Dendritic cell treated with granulocyte-macrophage colony-stimulating factor and Interleukin-4, amounts not matched to agents 40 ng/mL and 50 ng/mL, for 4 days (primary cell): ENCODE results near the gene CFAP61.

Experiments used
- H3K27ac Mint-ChIP-seq: one replicate; pipeline ENCODE4 v1.8.0; 2022; ENCODE audit warnings: mild to moderate bottlenecking, mixed read lengths
- H3K27me3 Mint-ChIP-seq: one replicate; pipeline ENCODE4 v1.8.0; 2022; ENCODE audit warnings: mild to moderate bottlenecking, mixed read lengths
- H3K36me3 Mint-ChIP-seq: one replicate; pipeline ENCODE4 v1.8.0; 2022; ENCODE audit warnings: low read depth, mixed read lengths
- H3K4me1 Mint-ChIP-seq: one replicate; pipeline ENCODE4 v1.8.0; 2022; ENCODE audit warnings: low read depth, mixed read lengths
- H3K4me3 Mint-ChIP-seq: one replicate; pipeline ENCODE4 v1.8.0; 2022; ENCODE audit warnings: mild to moderate bottlenecking, moderate library complexity, mixed read lengths
- H3K9me3 Mint-ChIP-seq: one replicate; pipeline ENCODE4 v1.8.0; 2022; ENCODE audit warnings: mixed read lengths
- intact Hi-C: fragments of 100-400 bp; cut with micrococcal nuclease; formaldehyde crosslinking; loops from one replicate; pipeline ENCODE4 v1.15.0; 2022

Gene CFAP61

GRCh38 chr20:20395903-20396568, 343.7 kb downstream of the CFAP61 start:
- Mint-ChIP-seq H3K4me3 (no peak overlapping the region), H3K27ac (no peak overlapping the region), H3K4me1 (peaks cover 44% of the 10 kb centered on the region), H3K27me3 (no peaks in the 10 kb centered on the region), H3K9me3 (no peaks in the 10 kb centered on the region), H3K36me3 (peaks cover 34% of the 10 kb centered on the region)
- intact Hi-C loops: no loop called here

- H3K9me3 Mint-ChIP-seq: no peaks in the 10 kb centered on the region
- intact Hi-C loops: no loop called here
- H3K4me1 Mint-ChIP-seq: peaks cover 44% of the 10 kb centered on the region
- H3K36me3 Mint-ChIP-seq: peaks cover 26% of the 10 kb centered on the region
- no peaks in the 10 kb centered on the region for H3K27me3 Mint-ChIP-seq
- no peak overlapping the region for H3K4me3 Mint-ChIP-seq
- no peak overlapping the region for H3K27ac Mint-ChIP-seq
These were observed 344.5 kb downstream of the CFAP61 start for GRCh38 chr20:20396794-20397193.

DNA sequence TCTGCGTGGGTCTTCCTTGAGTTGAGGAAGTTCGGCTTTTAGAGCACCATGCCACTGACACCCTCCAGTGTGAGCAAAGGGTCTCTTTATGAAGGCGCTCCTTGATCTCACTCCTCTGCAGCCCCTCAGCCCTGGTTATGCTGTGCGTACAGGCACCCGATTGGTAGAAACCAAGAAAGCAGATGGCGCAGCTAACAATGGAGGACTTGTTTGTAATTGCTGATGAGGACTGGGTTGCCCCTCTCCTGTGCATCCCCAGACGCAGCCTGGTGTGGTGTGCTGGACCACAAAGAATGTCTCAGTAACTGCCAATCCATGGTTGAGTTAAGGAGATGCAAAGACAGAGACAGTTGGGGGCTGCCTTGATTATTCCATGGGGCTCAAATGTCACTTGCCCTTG, 345.8 kb downstream of the CFAP61 start:
- Mint-ChIP-seq H3K4me1 (peaks cover 35% of the 10 kb centered on the region), H3K4me3 (no peak overlapping the region), H3K9me3 (no peaks in the 10 kb centered on the region), H3K27me3 (no peaks in the 10 kb centered on the region), H3K27ac (no peak overlapping the region), H3K36me3 (peaks cover 35% of the 10 kb centered on the region)
- intact Hi-C loops: no loop called here

- no peaks in the 10 kb centered on the region for H3K27me3 Mint-ChIP-seq
- H3K9me3 Mint-ChIP-seq: no peaks in the 10 kb centered on the region
- H3K4me3 Mint-ChIP-seq: no peak overlapping the region
- intact Hi-C loops: no loop called here
- H3K27ac Mint-ChIP-seq: no peak overlapping the region
- peaks cover 41% of the 10 kb centered on the region for H3K36me3 Mint-ChIP-seq
- H3K4me1 Mint-ChIP-seq: peaks cover 18% of the 10 kb centered on the region
These were observed 347.5 kb downstream of the CFAP61 start for GRCh38 chr20:20399531-20400500.

DNA sequence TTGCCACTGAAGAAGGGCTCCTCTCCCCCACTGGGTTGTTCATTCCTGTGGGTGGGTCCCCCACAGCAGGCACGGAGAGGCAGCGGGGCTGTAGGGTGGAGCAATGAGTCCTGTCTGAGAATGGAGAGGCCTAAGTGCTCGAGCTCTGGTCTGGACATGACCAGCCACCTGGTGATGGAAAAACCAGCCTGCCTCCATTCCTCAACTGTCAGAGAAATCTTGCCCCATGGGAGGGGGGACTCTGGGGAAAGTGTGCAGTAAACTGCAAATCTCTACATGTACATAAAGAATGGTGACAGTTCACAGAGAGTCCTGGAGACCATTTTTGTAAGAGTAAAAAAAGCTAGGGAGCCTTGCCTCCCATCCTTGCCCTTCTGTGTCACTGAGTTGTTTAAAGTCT, 349.7 kb downstream of the CFAP61 start:
- no peak overlapping the region for H3K4me3 Mint-ChIP-seq
- no peaks in the 10 kb centered on the region for H3K27me3 Mint-ChIP-seq
- H3K36me3 Mint-ChIP-seq: peaks cover 24% of the 10 kb centered on the region
- peaks cover 14% of the 10 kb centered on the region for H3K4me1 Mint-ChIP-seq
- H3K9me3 Mint-ChIP-seq: no peaks in the 10 kb centered on the region
- intact Hi-C loops: no loop called here
- H3K27ac Mint-ChIP-seq: no peak overlapping the region

GRCh38 chr20:20404633-20405032, 352.3 kb downstream of the CFAP61 start:
- Mint-ChIP-seq H3K4me1 (peaks cover 13% of the 10 kb centered on the region), H3K27ac (no peak overlapping the region), H3K27me3 (no peaks in the 10 kb centered on the region), H3K4me3 (no peak overlapping the region), H3K9me3 (no peaks in the 10 kb centered on the region), H3K36me3 (peaks cover 18% of the 10 kb centered on the region)
- intact Hi-C loops: no loop called here

- H3K27me3 Mint-ChIP-seq: no peaks in the 10 kb centered on the region
- intact Hi-C loops: no loop called here
- peaks cover 18% of the 10 kb centered on the region for H3K36me3 Mint-ChIP-seq
- H3K4me1 Mint-ChIP-seq: peaks cover 3% of the 10 kb centered on the region
- no peak overlapping the region for H3K27ac Mint-ChIP-seq
- no peak overlapping the region for H3K4me3 Mint-ChIP-seq
- H3K9me3 Mint-ChIP-seq: no peaks in the 10 kb centered on the region
These were observed 353.3 kb downstream of the CFAP61 start for GRCh38 chr20:20405623-20406022.

- intact Hi-C loops: no loop called here
- H3K27ac Mint-ChIP-seq: no peak overlapping the region
- H3K4me3 Mint-ChIP-seq: no peak overlapping the region
- H3K4me1 Mint-ChIP-seq: no peaks in the 10 kb centered on the region
- no peaks in the 10 kb centered on the region for H3K27me3 Mint-ChIP-seq
- H3K36me3 Mint-ChIP-seq: peaks cover 19% of the 10 kb centered on the region
- H3K9me3 Mint-ChIP-seq: no peaks in the 10 kb centered on the region
These were observed 354.0 kb downstream of the CFAP61 start for GRCh38 chr20:20406306-20406705.

DNA sequence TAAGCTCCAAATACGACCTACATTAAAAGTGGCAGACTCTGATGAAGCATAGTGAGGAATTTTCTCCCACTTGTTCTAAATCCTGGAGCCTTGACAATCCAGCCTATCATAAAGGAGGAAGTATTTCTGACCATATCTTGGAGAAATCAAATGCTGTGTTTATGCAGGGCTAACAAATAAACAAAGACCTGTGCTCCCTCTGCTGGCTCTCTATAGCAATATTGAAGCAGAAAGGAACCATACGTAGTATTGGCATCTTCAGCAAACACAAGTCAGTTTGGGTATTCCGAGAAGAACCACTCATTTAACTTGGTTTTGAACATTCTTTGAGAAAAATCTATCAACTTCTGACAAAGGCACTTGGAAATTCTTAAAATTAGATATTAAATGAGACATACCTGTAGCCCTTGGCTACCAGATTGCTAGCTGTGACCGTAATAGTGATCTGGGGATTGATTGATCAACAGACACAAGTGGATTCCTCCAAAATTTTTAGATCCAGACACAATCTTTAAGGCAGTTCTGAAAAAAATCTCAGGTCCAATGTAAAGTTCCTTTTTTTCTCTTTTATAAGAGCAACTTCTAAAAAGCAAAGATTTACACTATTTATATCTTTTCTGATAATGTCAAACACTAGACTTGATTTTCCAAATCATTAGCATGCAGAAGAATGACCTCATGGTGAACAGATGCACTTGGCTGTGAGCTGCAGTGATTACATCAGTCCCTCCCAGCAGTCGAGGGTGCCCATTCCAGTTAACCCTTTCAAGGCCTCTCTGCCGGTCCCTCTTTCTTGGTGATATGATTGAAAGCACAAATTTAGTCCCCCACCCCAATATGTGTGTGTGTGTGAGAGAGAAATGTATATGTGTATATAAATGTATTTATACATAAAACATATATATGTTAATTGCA, 355.8 kb downstream of the CFAP61 start:
- no peaks in the 10 kb centered on the region for H3K9me3 Mint-ChIP-seq
- no peaks in the 10 kb centered on the region for H3K27me3 Mint-ChIP-seq
- H3K4me1 Mint-ChIP-seq: peaks cover 10% of the 10 kb centered on the region
- intact Hi-C loops: loop anchor here (1.0 to 2.0 kb wide), 3 partner anchors 47 to 324 kb away; no protein-coding TSS in a partner anchor
- H3K27ac Mint-ChIP-seq: no peak overlapping the region
- H3K4me3 Mint-ChIP-seq: no peak overlapping the region
- peaks cover 13% of the 10 kb centered on the region for H3K36me3 Mint-ChIP-seq

GRCh38 chr20:20409331-20409730, 357.0 kb downstream of the CFAP61 start:
- Mint-ChIP-seq H3K27me3 (no peaks in the 10 kb centered on the region), H3K9me3 (no peaks in the 10 kb centered on the region), H3K27ac (no peak overlapping the region), H3K36me3 (peaks cover 7% of the 10 kb centered on the region), H3K4me3 (no peak overlapping the region), H3K4me1 (peaks cover 14% of the 10 kb centered on the region)
- intact Hi-C loops: loop anchor here (2.0 kb wide), 2 partner anchors 49 to 225 kb away; no protein-coding TSS in a partner anchor
